ENCODE results near the gene STK35. TPM values are rescaled to one million over a fixed set of nuclear protein-coding genes. Genes with fewer than 3 reads are reported as not detected.

The STK35 gene
- total and polyA plus RNA-seq, 2 donors (not counting 3 experiments of a cell fraction or from before 2014, with no cell fraction given): 10.2 to 17.5 TPM

DNA sequence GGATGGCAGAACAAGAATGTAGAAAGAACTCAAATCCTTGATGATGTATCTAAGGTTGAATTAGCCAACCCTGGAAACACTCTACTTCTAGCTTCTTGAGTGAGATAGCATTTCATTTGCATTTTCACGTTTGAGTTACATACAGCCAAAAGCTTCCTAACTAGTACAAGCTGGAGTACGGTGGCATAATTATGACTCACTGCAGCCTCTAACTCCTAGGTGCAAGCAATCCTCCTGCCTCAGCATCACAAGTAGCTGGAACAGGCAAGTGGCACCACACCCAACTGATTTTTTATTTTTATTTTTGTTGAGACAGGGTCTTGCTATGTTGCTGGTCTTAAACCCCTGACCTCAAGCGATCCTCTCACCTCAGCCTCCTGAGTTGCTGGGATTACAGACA, 36.5 kb upstream of the STK35 start:
- no peaks in the 10 kb centered on the region for H4K20me1 ChIP-seq (replicated peaks; ENCODE audit: control insufficient read depth, extremely low read depth, insufficient read depth, low read length)
- H3K4me1 ChIP-seq (ENCODE audit: control insufficient read depth, extremely low read depth, insufficient read depth, low read length): no peaks in the 10 kb centered on the region
- no peak overlapping the region for H3K27ac ChIP-seq (ENCODE audit: insufficient read depth, low read depth, low read length)
- BruUV-seq (replicated peaks): no TSS peak
- H2AFZ ChIP-seq (ENCODE audit: low read depth, low read length): no peak overlapping the region
- TF ChIP-seq JUN (IDR thresholded peaks at IDR 0.05; ENCODE audit: borderline replicate concordance, insufficient read depth, insufficient read length, low read depth) (no peak), GATA2 (IDR thresholded peaks at IDR 0.05; ENCODE audit: insufficient read depth, insufficient read length, low read depth, low read length) (no peak)
- H3K4me2 ChIP-seq (ENCODE audit: insufficient read depth, low read length): no peak overlapping the region
- no peak overlapping the region for H3K4me3 ChIP-seq (replicated peaks in 1 of 3; ENCODE audit: insufficient read depth in 1 of 3, low read depth in 1 of 3, low read length in 3 of 3)
- H3K79me2 ChIP-seq (ENCODE audit: control insufficient read depth, insufficient read depth, low read length): no peaks in the 10 kb centered on the region
- POLR2A ChIA-PET: no interaction called here
- H3K9me3 ChIP-seq (replicated peaks; ENCODE audit: control insufficient read depth, insufficient read depth, low read length): no peaks in the 10 kb centered on the region
- H3K27me3 ChIP-seq (ENCODE audit: control insufficient read depth in 2 of 2, insufficient read depth in 2 of 2, low read length in 2 of 2): peaks cover 5 to 6% of the 10 kb centered on the region in 2 experiments
- CTCF ChIA-PET: interaction anchor here (0.6 kb wide), 1 partner anchor 9 kb away, joined by 3 read pairs; no protein-coding TSS in a partner anchor
- H3K36me3 ChIP-seq (ENCODE audit: control insufficient read depth in 2 of 2, extremely low read depth in 1 of 2, insufficient read depth in 2 of 2, low read length in 2 of 2): no peaks in the 10 kb centered on the region
- FAIRE-seq (no peak), DNase-seq (ENCODE audit: low read depth, low spot score) (no peak)
- dilution Hi-C loops (cut with MboI; ENCODE audit: extremely low pct_ligation_motif_present, low sequenced_read_pairs): no loop called here
- H3K9ac ChIP-seq (replicated peaks; ENCODE audit: extremely low read depth, insufficient read depth, low read length): no peak overlapping the region
- intact Hi-C loops (cut with micrococcal nuclease): no loop called here
- no peaks in the 10 kb centered on the region for H3K9me1 ChIP-seq (replicated peaks; ENCODE audit: control insufficient read depth, extremely low read depth, insufficient read depth, low read length)

DNA sequence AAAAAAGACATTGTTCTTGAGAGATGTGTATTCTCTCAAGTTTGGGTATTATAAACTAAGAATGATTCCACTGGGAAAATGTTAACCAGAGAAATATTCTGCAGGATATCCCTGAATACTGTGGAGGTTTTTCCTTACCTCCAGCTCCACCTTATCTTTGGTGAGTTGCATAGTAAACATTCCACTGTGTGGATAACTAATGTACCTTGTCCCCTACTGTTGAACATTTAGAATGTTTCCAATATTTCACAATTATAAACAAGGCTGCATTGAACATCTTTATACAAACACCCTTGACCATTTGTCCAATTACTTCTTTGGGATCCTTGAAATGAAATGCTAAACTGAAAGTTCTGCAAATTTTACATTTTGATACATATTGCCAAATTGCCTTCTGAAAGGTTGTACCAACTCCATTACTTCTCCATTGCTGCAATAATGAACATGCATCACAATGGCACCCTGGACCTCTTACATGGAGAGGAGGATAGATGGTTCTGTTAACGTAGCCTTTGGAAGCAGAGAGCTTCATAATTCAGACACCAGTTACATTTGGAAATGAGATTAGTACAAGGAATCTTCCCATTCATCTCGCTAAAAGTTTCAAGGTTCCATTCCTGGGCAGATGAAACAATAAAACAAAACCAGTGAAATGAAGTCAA, 35.0 kb upstream of the STK35 start:
- Histone ChIP-seq H3K27ac (ENCODE audit: insufficient read depth, low read depth, low read length) (no peak overlapping the region), H3K4me2 (ENCODE audit: insufficient read depth, low read length) (no peak overlapping the region), H3K4me3 (replicated peaks in 1 of 3; ENCODE audit: insufficient read depth in 1 of 3, low read depth in 1 of 3, low read length in 3 of 3) (no peak overlapping the region), H3K27me3 (ENCODE audit: control insufficient read depth in 2 of 2, insufficient read depth in 2 of 2, low read length in 2 of 2) (peaks cover 5 to 6% of the 10 kb centered on the region in 2 experiments), H2AFZ (ENCODE audit: low read depth, low read length) (no peak overlapping the region), H3K36me3 (ENCODE audit: control insufficient read depth in 2 of 2, extremely low read depth in 1 of 2, insufficient read depth in 2 of 2, low read length in 2 of 2) (no peaks in the 10 kb centered on the region), H4K20me1 (replicated peaks; ENCODE audit: control insufficient read depth, extremely low read depth, insufficient read depth, low read length) (no peaks in the 10 kb centered on the region), H3K9ac (replicated peaks; ENCODE audit: extremely low read depth, insufficient read depth, low read length) (no peak overlapping the region), H3K9me1 (replicated peaks; ENCODE audit: control insufficient read depth, extremely low read depth, insufficient read depth, low read length) (no peaks in the 10 kb centered on the region), H3K79me2 (ENCODE audit: control insufficient read depth, insufficient read depth, low read length) (no peaks in the 10 kb centered on the region), H3K4me1 (ENCODE audit: control insufficient read depth, extremely low read depth, insufficient read depth, low read length) (no peaks in the 10 kb centered on the region), H3K9me3 (replicated peaks; ENCODE audit: control insufficient read depth, insufficient read depth, low read length) (no peaks in the 10 kb centered on the region)
- no TSS peak for BruUV-seq (replicated peaks)
- dilution Hi-C loops (cut with MboI; ENCODE audit: extremely low pct_ligation_motif_present, low sequenced_read_pairs): no loop called here
- ChIA-PET CTCF (no interaction called here), POLR2A (no interaction called here)
- TF ChIP-seq FOS (IDR thresholded peaks at IDR 0.05; ENCODE audit: borderline replicate concordance, insufficient read depth, low read length): no peak
- TF ChIP-seq, protein P1, sequence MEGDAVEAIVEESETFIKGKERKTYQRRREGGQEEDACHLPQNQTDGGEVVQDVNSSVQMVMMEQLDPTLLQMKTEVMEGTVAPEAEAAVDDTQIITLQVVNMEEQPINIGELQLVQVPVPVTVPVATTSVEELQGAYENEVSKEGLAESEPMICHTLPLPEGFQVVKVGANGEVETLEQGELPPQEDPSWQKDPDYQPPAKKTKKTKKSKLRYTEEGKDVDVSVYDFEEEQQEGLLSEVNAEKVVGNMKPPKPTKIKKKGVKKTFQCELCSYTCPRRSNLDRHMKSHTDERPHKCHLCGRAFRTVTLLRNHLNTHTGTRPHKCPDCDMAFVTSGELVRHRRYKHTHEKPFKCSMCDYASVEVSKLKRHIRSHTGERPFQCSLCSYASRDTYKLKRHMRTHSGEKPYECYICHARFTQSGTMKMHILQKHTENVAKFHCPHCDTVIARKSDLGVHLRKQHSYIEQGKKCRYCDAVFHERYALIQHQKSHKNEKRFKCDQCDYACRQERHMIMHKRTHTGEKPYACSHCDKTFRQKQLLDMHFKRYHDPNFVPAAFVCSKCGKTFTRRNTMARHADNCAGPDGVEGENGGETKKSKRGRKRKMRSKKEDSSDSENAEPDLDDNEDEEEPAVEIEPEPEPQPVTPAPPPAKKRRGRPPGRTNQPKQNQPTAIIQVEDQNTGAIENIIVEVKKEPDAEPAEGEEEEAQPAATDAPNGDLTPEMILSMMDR (IDR thresholded peaks at IDR 0.05; ENCODE audit: extremely low read depth in 1 of 2, insufficient read depth in 1 of 2, low read depth in 1 of 2, low read length in 2 of 2): no peak
- TF ChIP-seq, protein P2, sequence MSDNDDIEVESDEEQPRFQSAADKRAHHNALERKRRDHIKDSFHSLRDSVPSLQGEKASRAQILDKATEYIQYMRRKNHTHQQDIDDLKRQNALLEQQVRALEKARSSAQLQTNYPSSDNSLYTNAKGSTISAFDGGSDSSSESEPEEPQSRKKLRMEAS (IDR thresholded peaks at IDR 0.05; ENCODE audit: insufficient read depth, insufficient read length): no peak
- TF ChIP-seq JUN (IDR thresholded peaks at IDR 0.05; ENCODE audit: borderline replicate concordance, insufficient read depth, insufficient read length, low read depth): no peak
- no peak for TF ChIP-seq MYC (IDR thresholded peaks at IDR 0.05; ENCODE audit: low read depth, low read length)
- TF ChIP-seq EZH2 (IDR thresholded peaks at IDR 0.05; ENCODE audit: borderline replicate concordance, low read depth, low read length, severe bottlenecking): no peak
- TF ChIP-seq GATA2 (IDR thresholded peaks at IDR 0.05; ENCODE audit: insufficient read depth, insufficient read length, low read depth, low read length): no peak
- TF ChIP-seq POLR2A (IDR thresholded peaks at IDR 0.05; ENCODE audit: low read depth, low read length): no peak
- no peak for TF ChIP-seq POLR2AphosphoS5 (IDR thresholded peaks at IDR 0.05; ENCODE audit: insufficient read depth, low read depth, low read length)
- DNase-seq (ENCODE audit: low read depth, low spot score) (no peak), FAIRE-seq (no peak)
- intact Hi-C loops (cut with micrococcal nuclease): no loop called here

Measured in endothelial cell of umbilical vein (primary cell).